ENCODE data around the gene DGLUCY.

DNA sequence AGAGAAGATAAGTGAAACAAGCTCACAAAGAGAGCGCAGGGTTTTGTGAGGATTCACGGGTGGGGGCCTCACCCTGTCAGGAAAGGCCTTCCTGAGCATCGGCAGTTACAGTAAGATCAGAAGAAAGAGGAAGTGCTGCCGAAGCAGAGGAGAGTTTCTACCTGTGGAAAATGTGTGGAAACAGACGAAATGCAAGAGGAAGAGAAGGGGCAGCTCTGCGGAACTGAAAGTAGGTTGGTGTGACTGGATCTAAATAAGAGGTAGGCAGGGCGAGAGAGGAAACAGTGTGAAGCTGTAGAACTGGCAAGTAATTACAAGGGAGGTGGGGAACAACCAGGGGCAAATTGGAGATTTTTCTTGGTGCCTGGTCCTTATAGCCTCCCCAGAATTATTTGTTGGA lies 128.0 kb downstream of the DGLUCY start:
- TF ChIP-seq, protein P1, sequence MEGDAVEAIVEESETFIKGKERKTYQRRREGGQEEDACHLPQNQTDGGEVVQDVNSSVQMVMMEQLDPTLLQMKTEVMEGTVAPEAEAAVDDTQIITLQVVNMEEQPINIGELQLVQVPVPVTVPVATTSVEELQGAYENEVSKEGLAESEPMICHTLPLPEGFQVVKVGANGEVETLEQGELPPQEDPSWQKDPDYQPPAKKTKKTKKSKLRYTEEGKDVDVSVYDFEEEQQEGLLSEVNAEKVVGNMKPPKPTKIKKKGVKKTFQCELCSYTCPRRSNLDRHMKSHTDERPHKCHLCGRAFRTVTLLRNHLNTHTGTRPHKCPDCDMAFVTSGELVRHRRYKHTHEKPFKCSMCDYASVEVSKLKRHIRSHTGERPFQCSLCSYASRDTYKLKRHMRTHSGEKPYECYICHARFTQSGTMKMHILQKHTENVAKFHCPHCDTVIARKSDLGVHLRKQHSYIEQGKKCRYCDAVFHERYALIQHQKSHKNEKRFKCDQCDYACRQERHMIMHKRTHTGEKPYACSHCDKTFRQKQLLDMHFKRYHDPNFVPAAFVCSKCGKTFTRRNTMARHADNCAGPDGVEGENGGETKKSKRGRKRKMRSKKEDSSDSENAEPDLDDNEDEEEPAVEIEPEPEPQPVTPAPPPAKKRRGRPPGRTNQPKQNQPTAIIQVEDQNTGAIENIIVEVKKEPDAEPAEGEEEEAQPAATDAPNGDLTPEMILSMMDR (conservative IDR thresholded peaks at IDR 0.05; ENCODE audit: low read length) = no peak
- TF ChIP-seq EZH2phosphoT487 (IDR thresholded peaks at IDR 0.05; ENCODE audit: borderline replicate concordance) = no peak
